Right atrium auricular region (tissue), 2 donors: Measurements from ENCODE around the gene OR7D2. TPM values are rescaled to one million over a fixed set of nuclear protein-coding genes. Genes with fewer than 3 reads are reported as not detected.

Source experiments
- DNase-seq: peaks from one replicate; pipeline ENCODE4 v3.0.0-alpha.2; 2019; ENCODE audit warnings: low spot score
- H3K27ac ChIP-seq, 2 donors: fragments of 200-600 bp; sonication (generic); 1 replicate in 1 of 2; 2 replicates in 1 of 2; pipeline ENCODE4 v1.5.1; 2016 to 2019
- H3K27me3 ChIP-seq, 2 donors: fragments of 200-600 bp; sonication (generic); one replicate each; pipeline versions ENCODE4 v1.5.1 to v1.6.0; 2017 to 2019
- H3K36me3 ChIP-seq: fragments of 200-600 bp; sonication (generic); one replicate; pipeline ENCODE4 v1.5.1; 2016
- H3K4me1 ChIP-seq, 2 donors: fragments of 200-600 bp; sonication (generic); one replicate each; pipeline versions ENCODE4 v1.5.1 to v1.6.0; 2017 to 2019
- H3K4me3 ChIP-seq, 2 donors: fragments of 200-600 bp; sonication (generic); 1 replicate in 1 of 2; 2 replicates in 1 of 2; pipeline ENCODE4 v1.5.1; 2017 to 2019; ENCODE audit warnings: mild to moderate bottlenecking in 1 of 2, moderate library complexity in 1 of 2
- H3K9me3 ChIP-seq, 2 donors: fragments of 200-600 bp; sonication (generic); one replicate each; pipeline ENCODE4 v1.5.1; 2019
- total RNA-seq, 2 donors: library from RNA; depleted of rRNA; stranded (reverse); fragments of >200 nt; gene quantifications; one replicate each; pipeline ENCODE4 v1.1.0, GENCODE V29; 2016
- TF ChIP-seq, protein P1 (sequence below), 2 donors: fragments of 200-600 bp; sonication (generic); IDR thresholded peaks; one replicate each; pipeline ENCODE4 v1.5.1; 2019; ENCODE audit warnings: antibody characterized with exemption in 2 of 2

OR7D2 gene
- total RNA-seq, 2 donors from 2014 or later, result not detected

- Histone ChIP-seq H3K27me3 (no peaks in the 10 kb centered on the region), H3K4me1 (peaks cover 0 to 16% of the 10 kb centered on the region in 2 donors), H3K4me3 (no peak overlapping the region), H3K9me3 (peaks cover 0 to 17% of the 10 kb centered on the region in 2 donors), H3K27ac (no peak overlapping the region), H3K36me3 (peaks cover 6% of the 10 kb centered on the region)
- TF ChIP-seq, protein P1, sequence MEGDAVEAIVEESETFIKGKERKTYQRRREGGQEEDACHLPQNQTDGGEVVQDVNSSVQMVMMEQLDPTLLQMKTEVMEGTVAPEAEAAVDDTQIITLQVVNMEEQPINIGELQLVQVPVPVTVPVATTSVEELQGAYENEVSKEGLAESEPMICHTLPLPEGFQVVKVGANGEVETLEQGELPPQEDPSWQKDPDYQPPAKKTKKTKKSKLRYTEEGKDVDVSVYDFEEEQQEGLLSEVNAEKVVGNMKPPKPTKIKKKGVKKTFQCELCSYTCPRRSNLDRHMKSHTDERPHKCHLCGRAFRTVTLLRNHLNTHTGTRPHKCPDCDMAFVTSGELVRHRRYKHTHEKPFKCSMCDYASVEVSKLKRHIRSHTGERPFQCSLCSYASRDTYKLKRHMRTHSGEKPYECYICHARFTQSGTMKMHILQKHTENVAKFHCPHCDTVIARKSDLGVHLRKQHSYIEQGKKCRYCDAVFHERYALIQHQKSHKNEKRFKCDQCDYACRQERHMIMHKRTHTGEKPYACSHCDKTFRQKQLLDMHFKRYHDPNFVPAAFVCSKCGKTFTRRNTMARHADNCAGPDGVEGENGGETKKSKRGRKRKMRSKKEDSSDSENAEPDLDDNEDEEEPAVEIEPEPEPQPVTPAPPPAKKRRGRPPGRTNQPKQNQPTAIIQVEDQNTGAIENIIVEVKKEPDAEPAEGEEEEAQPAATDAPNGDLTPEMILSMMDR (IDR thresholded peaks at IDR 0.05), result no peak
- DNase-seq, result no peak
Observed at GRCh38 chr19:9144920-9145319, 33.9 kb upstream of the OR7D2 start.

- Histone ChIP-seq H3K4me1 (peaks cover 0 to 4% of the 10 kb centered on the region in 2 donors), H3K27me3 (no peaks in the 10 kb centered on the region), H3K27ac (no peak overlapping the region), H3K36me3 (peaks cover 6% of the 10 kb centered on the region), H3K4me3 (no peak overlapping the region), H3K9me3 (peaks cover 0 to 17% of the 10 kb centered on the region in 2 donors)
- DNase-seq, result no peak
- TF ChIP-seq, protein P1 (IDR thresholded peaks at IDR 0.05), result no peak
Observed at GRCh38 chr19:9146882-9147281, 31.9 kb upstream of the OR7D2 start.

DNA sequence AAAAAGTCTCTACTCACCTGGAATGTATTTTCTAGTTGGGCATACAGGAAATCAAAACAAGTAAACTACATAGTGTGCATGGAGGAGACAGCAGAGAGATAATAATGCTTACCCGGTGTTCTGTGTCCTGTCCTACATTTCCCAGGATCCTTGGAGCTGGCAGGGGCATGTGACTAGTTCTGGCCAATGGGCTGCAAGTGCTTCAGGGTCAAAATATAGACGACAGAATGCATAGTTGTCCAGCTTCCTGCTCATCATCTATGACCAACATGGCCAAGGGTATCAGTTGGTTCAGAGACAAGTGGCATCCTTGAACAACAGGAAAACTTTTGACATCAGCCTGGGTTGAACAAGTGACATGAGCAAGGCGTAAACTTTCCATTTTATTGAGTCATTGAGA is 30.1 kb upstream of the OR7D2 start:
- Histone ChIP-seq H3K9me3 (peaks cover 0 to 17% of the 10 kb centered on the region in 2 donors), H3K36me3 (peaks cover 16% of the 10 kb centered on the region), H3K4me1 (no peaks in the 10 kb centered on the region), H3K27ac (no peak overlapping the region), H3K27me3 (no peaks in the 10 kb centered on the region), H3K4me3 (no peak overlapping the region)
- TF ChIP-seq, protein P1 (IDR thresholded peaks at IDR 0.05), result no peak
- DNase-seq, result no peak

DNA sequence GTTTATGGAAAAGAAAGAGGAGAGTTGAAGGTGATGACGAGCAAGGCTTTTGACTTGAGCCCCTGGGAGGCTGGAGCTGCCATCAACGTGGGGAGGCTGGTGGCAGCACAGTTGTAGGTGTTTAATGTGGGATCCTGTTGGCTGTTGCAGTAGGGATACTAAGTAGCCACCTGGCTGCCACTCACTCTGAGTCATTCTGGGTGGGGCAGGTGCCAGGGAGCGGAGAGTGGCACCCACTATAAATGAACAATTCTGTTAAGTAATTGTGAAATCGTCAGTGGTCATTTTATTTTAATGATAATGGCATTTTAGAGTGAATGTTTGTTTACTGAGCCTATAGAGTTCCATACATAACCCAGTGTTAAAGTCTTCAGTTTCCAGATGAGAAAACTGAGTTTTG is 28.8 kb upstream of the OR7D2 start:
- no peak for DNase-seq
- H3K4me1 ChIP-seq, result no peaks in the 10 kb centered on the region
- H3K9me3 ChIP-seq, result peaks cover 0 to 9% of the 10 kb centered on the region in 2 donors
- no peak overlapping the region for H3K27ac ChIP-seq
- TF ChIP-seq, protein P1 (IDR thresholded peaks at IDR 0.05), result no peak
- H3K27me3 ChIP-seq, result no peaks in the 10 kb centered on the region
- peaks cover 16% of the 10 kb centered on the region for H3K36me3 ChIP-seq
- H3K4me3 ChIP-seq, result no peak overlapping the region

GRCh38 chr19:9150650-9151049 is 28.1 kb upstream of the OR7D2 start:
- no peaks in the 10 kb centered on the region for H3K27me3 ChIP-seq
- H3K4me3 ChIP-seq, result no peak overlapping the region
- H3K4me1 ChIP-seq, result no peaks in the 10 kb centered on the region
- H3K27ac ChIP-seq, result no peak overlapping the region
- TF ChIP-seq, protein P1 (IDR thresholded peaks at IDR 0.05), result no peak
- H3K9me3 ChIP-seq, result peaks cover 0 to 9% of the 10 kb centered on the region in 2 donors
- H3K36me3 ChIP-seq, result peaks cover 16% of the 10 kb centered on the region
- DNase-seq, result peak; percentile 23

- H3K9me3 ChIP-seq, result peaks cover 0 to 8% of the 10 kb centered on the region in 2 donors
- H3K4me1 ChIP-seq, result no peaks in the 10 kb centered on the region
- no peak overlapping the region for H3K4me3 ChIP-seq
- TF ChIP-seq, protein P1 (IDR thresholded peaks at IDR 0.05), result no peak
- DNase-seq, result peak; percentile 13
- peaks cover 23% of the 10 kb centered on the region for H3K36me3 ChIP-seq
- H3K27ac ChIP-seq, result no peak overlapping the region
- no peaks in the 10 kb centered on the region for H3K27me3 ChIP-seq
Observed at GRCh38 chr19:9151367-9151766, 27.4 kb upstream of the OR7D2 start.
